ENCODE results near the gene KCNK3. TPM values are rescaled to one million over a fixed set of nuclear protein-coding genes. Genes with fewer than 3 reads are reported as not detected.

The KCNK3 gene
- total RNA-seq, 4 donors from 2014 or later: 1.6 to 7.7 (median 3.5) TPM

- ATAC-seq (ENCODE audit: low FRiP score): no peak
- TF ChIP-seq, protein P1, sequence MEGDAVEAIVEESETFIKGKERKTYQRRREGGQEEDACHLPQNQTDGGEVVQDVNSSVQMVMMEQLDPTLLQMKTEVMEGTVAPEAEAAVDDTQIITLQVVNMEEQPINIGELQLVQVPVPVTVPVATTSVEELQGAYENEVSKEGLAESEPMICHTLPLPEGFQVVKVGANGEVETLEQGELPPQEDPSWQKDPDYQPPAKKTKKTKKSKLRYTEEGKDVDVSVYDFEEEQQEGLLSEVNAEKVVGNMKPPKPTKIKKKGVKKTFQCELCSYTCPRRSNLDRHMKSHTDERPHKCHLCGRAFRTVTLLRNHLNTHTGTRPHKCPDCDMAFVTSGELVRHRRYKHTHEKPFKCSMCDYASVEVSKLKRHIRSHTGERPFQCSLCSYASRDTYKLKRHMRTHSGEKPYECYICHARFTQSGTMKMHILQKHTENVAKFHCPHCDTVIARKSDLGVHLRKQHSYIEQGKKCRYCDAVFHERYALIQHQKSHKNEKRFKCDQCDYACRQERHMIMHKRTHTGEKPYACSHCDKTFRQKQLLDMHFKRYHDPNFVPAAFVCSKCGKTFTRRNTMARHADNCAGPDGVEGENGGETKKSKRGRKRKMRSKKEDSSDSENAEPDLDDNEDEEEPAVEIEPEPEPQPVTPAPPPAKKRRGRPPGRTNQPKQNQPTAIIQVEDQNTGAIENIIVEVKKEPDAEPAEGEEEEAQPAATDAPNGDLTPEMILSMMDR (IDR thresholded peaks at IDR 0.05): no peak
Observed at GRCh38 chr2:26737221-26737620, 44.7 kb downstream of the KCNK3 start.

GRCh38 chr2:26738481-26738880 is 46.0 kb downstream of the KCNK3 start:
- no peak for DNase-seq (ENCODE audit: low spot score)
- TF ChIP-seq, protein P1 (IDR thresholded peaks at IDR 0.05): no peak
- ATAC-seq (ENCODE audit: low FRiP score): no peak

More at GRCh38 chr2:26737221-26737620, 44.7 kb downstream of the KCNK3 start:
- DNase-seq (ENCODE audit: low spot score): no peak

- no peak for DNase-seq (ENCODE audit: low spot score)
- ATAC-seq (ENCODE audit: low FRiP score): no peak
- TF ChIP-seq, protein P1 (IDR thresholded peaks at IDR 0.05): no peak
Observed at GRCh38 chr2:26739514-26739913, 47.0 kb downstream of the KCNK3 start.

GRCh38 chr2:26740346-26740745 is 47.8 kb downstream of the KCNK3 start:
- TF ChIP-seq, protein P1 (IDR thresholded peaks at IDR 0.05): no peak
- ATAC-seq (ENCODE audit: low FRiP score) (no peak), DNase-seq (ENCODE audit: low spot score) (no peak)

- ATAC-seq (ENCODE audit: low FRiP score) (no peak), DNase-seq (ENCODE audit: low spot score) (no peak)
- TF ChIP-seq, protein P1 (IDR thresholded peaks at IDR 0.05): no peak
Observed at GRCh38 chr2:26740890-26741302, 48.4 kb downstream of the KCNK3 start.

DNA sequence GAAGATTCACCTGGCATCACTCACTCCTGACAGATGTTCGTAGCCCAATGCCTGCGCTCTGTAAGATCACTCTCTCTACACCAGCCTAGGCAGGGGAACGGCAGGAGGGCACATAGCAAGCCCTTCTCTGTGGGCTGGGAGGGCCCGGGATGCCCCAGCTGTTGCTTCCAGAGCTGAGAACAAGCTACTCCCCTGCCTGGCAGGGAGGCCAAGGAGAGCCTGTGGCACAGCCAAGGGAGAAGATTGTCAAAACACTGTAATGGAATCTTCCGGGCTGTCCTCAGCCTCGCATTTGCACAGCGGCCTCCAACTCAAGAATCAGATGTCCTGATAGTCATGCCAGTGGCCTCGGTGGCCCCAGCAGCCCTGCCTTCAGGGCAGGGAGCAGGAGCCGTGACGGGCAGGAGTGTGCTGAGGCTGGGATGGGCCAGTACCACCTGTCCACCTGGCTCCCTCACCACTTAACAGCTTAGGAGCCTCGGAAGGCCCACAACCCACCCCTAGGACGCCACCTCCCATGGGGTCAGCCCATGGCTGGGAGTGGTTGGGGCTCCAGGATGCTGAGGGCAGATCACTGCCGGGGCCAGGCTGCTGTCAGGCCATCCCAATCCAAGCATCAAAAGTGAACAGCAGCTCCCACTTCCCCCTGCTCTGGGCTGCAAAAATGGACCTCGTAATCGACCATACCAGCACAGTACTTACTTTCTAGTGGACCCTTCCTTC is 49.7 kb downstream of the KCNK3 start:
- DNase-seq (ENCODE audit: low spot score) (no peak), ATAC-seq (ENCODE audit: low FRiP score) (no peak)
- TF ChIP-seq, protein P1 (IDR thresholded peaks at IDR 0.05): no peak

DNA sequence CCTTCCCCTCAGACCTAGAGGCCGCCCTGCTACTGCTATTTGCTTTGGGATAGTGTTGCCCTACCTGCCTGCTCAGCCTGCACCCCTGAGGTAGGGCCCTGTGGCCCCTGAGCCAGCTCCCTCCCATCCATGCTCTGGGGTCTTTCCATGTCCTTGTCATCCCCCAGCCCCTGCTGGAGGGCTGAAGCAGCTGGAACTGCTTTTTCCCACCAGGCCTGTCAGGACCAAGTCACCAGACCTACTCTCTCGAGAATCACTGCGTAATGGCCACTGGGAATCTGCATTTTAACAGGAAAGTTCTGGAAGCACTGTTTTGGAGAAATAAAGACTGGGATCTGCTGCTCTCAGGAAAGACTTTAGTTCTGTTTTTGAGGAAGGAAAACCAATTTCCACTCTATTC is 51.3 kb downstream of the KCNK3 start:
- ATAC-seq (ENCODE audit: low FRiP score) (no peak), DNase-seq (ENCODE audit: low spot score) (no peak)
- TF ChIP-seq, protein P1 (IDR thresholded peaks at IDR 0.05): no peak

Measured in omental fat pad (tissue), 4 donors.